ENCODE results near the gene DNAJC30. TPM values are rescaled to one million over a fixed set of nuclear protein-coding genes. Genes with fewer than 3 reads are reported as not detected.
A peak's percentile ranks its signal among the peaks of the same experiment; 100 is the strongest.
"Not testable (repeated sequence)": the region's sequence is repeated elsewhere in the genome, so short reads cannot be mapped to it uniquely, and the experiment has no call there.

Gene DNAJC30
- total RNA-seq, 1 experiment from 2014 or later: 1.0 TPM

GRCh38 chr7:73682745-73683055, 553 bp downstream of the DNAJC30 start:
- no peak for DNase-seq (ENCODE audit: low read depth)

GRCh38 chr7:73681031-73681430, 2.2 kb downstream of the DNAJC30 start:
- peak; percentile 73 for DNase-seq (ENCODE audit: low read depth)

GRCh38 chr7:73680501-73680900, 2.8 kb downstream of the DNAJC30 start:
- no peak for DNase-seq (ENCODE audit: low read depth)

GRCh38 chr7:73679709-73680108, 3.5 kb downstream of the DNAJC30 start:
- DNase-seq (ENCODE audit: low read depth): no peak

- no peak for DNase-seq (ENCODE audit: low read depth)
These were observed 4.4 kb downstream of the DNAJC30 start for GRCh38 chr7:73678862-73679261.

GRCh38 chr7:73676062-73676461, 7.2 kb downstream of the DNAJC30 start:
- DNase-seq (ENCODE audit: low read depth): not testable (repeated sequence)

- no peak for DNase-seq (ENCODE audit: low read depth)
These were observed 8.7 kb downstream of the DNAJC30 start for GRCh38 chr7:73674468-73675124.

- DNase-seq (ENCODE audit: low read depth): no peak
These were observed 11.3 kb downstream of the DNAJC30 start for GRCh38 chr7:73671857-73672445.

- no peak for DNase-seq (ENCODE audit: low read depth)
These were observed 12.0 kb downstream of the DNAJC30 start for GRCh38 chr7:73671322-73671661.

GRCh38 chr7:73669858-73670385, 13.3 kb downstream of the DNAJC30 start:
- no peak for DNase-seq (ENCODE audit: low read depth)

- DNase-seq (ENCODE audit: low read depth): no peak
These were observed 14.0 kb downstream of the DNAJC30 start for GRCh38 chr7:73669288-73669701.

- DNase-seq (ENCODE audit: low read depth): no peak
These were observed 14.4 kb downstream of the DNAJC30 start for GRCh38 chr7:73668886-73669230.

- DNase-seq (ENCODE audit: low read depth): peak; percentile 41
These were observed 15.0 kb downstream of the DNAJC30 start for GRCh38 chr7:73668103-73668885.

GRCh38 chr7:73667344-73668102, 15.7 kb downstream of the DNAJC30 start, which contains the start of gene VPS37D:
TSS of gene VPS37D (plus strand) at chr7:73667831. CDS start at chr7:73667959, 128 bp downstream.
- peak; percentile 98 for DNase-seq (ENCODE audit: low read depth)

- DNase-seq (ENCODE audit: low read depth): no peak
These were observed 20.2 kb downstream of the DNAJC30 start for GRCh38 chr7:73663033-73663432.

- not testable (repeated sequence) for DNase-seq (ENCODE audit: low read depth)
These were observed 22.7 kb downstream of the DNAJC30 start for GRCh38 chr7:73660594-73660993.

GRCh38 chr7:73659983-73660382, 23.3 kb downstream of the DNAJC30 start:
- no peak for DNase-seq (ENCODE audit: low read depth)

GRCh38 chr7:73655309-73655708, 27.9 kb downstream of the DNAJC30 start:
- DNase-seq (ENCODE audit: low read depth): not testable (repeated sequence)

- DNase-seq (ENCODE audit: low read depth): no peak
These were observed 30.7 kb downstream of the DNAJC30 start for GRCh38 chr7:73652541-73652949.

- no peak for DNase-seq (ENCODE audit: low read depth)
These were observed 32.7 kb downstream of the DNAJC30 start for GRCh38 chr7:73650524-73650923.

GRCh38 chr7:73649576-73649975, 33.7 kb downstream of the DNAJC30 start:
- no peak for DNase-seq (ENCODE audit: low read depth)

All from Daoy (cell line).